Spleen (tissue), 11 donors: ENCODE measurements around the gene NRCAM. TPM values are rescaled to one million over a fixed set of nuclear protein-coding genes. Genes with fewer than 3 reads are reported as not detected.

Source experiments
- DNase-seq: peaks from one replicate; pipeline ENCODE4 v3.0.0-alpha.2; 2020
- H3K27ac ChIP-seq, 8 donors: fragments of 200-600 bp; sonication (generic) in 7 of 8; 1 replicate in 4 of 8; 2 replicates in 4 of 8; pipeline versions ENCODE4 v1.5.0 to v1.8.0; 2016 to 2021; ENCODE audit warnings: inconsistent platforms in 4 of 8, mild to moderate bottlenecking in 4 of 8, moderate library complexity in 1 of 8
- H3K27me3 ChIP-seq, 7 donors: fragments of 200-600 bp; sonication (generic) in 6 of 7; replicated peaks in 1 of 7; 1 replicate in 4 of 7; 2 replicates in 3 of 7; pipeline versions ENCODE4 v1.5.0 to v1.8.0; 2016 to 2021; ENCODE audit warnings: inconsistent platforms in 3 of 7, mild to moderate bottlenecking in 1 of 7
- H3K36me3 ChIP-seq, 6 donors: fragments of 200-600 bp; sonication (generic) in 5 of 6; 1 replicate in 4 of 6; 2 replicates in 2 of 6; pipeline versions ENCODE4 v1.5.0 to v1.8.0; 2016 to 2021; ENCODE audit warnings: inconsistent platforms in 2 of 6
- H3K4me1 ChIP-seq, 6 donors: fragments of 200-600 bp; sonication (generic) in 5 of 6; 1 replicate in 3 of 6; 2 replicates in 3 of 6; pipeline versions ENCODE4 v1.5.0 to v1.8.0; 2016 to 2021; ENCODE audit warnings: inconsistent platforms in 3 of 6
- H3K4me3 ChIP-seq, 8 donors: fragments of 200-600 bp; sonication (generic) in 7 of 8; 1 replicate in 4 of 8; 2 replicates in 4 of 8; pipeline versions ENCODE4 v1.5.0 to v1.8.0; 2016 to 2021; ENCODE audit warnings: inconsistent platforms in 4 of 8, mild to moderate bottlenecking in 4 of 8, moderate library complexity in 2 of 8
- H3K9me3 ChIP-seq, 8 donors: fragments of 200-600 bp; sonication (generic) in 7 of 8; 1 replicate in 4 of 8; 2 replicates in 4 of 8; pipeline versions ENCODE4 v1.5.0 to v1.8.0; 2016 to 2021; ENCODE audit warnings: inconsistent platforms in 4 of 8
- POLR2A ChIP-seq, 3 donors: fragments of 450-650 bp; IDR thresholded peaks; one replicate each; pipeline ENCODE4 v1.5.1; 2017; ENCODE audit warnings: antibody characterized with exemption in 3 of 3, mild to moderate bottlenecking in 1 of 3
- POLR2AphosphoS5 ChIP-seq, 3 donors: sonication (generic); formaldehyde crosslinking; IDR thresholded peaks; one replicate each; pipeline ENCODE4 v1.5.1; 2017; ENCODE audit warnings: antibody characterized with exemption in 3 of 3
- WGBS, 5 donors: extraction: QIAGEN DNeasy Blood & Tissue Kit in 3 of 5; methylation state at CpG; one replicate each; pipeline versions ENCODE4 v1.1.5 to v1.1.7; 2013 to 2018; 5-methylcytosine and 5-hydroxymethylcytosine counted together
- intact Hi-C: fragments of 100-400 bp; cut with DNase I; formaldehyde crosslinking; loops from one replicate; pipeline ENCODE4 v1.15.0; 2023; ENCODE audit warnings: low total_unique reads
- polyA plus RNA-seq, 3 donors: library from polyadenylated mRNA; stranded (reverse); fragments of 200-250 nt; gene quantifications; one replicate each; pipeline ENCODE4 v1.2.1, GENCODE V29; 2013
- total RNA-seq, 7 donors: library from RNA; depleted of rRNA in 3 of 7; stranded (reverse); fragments of >200 nt in 3 of 7; fragmentation: NEBNext Ultra II Directional in 4 of 7; extraction: Animal tissue kit (Norgen Biotek cat#: 25700) in 4 of 7; gene quantifications; one replicate each; pipeline versions ENCODE4 v1.1.0 to v1.2.1, GENCODE V29; 2016 to 2021
- TF ChIP-seq, protein P1 (sequence below), 11 experiments: fragments of 200-600 bp in 7 of 11; fragments of 450-650 bp in 4 of 11; sonication (generic) in 4 of 11; IDR thresholded peaks in 8 of 11; conservative IDR thresholded peaks in 3 of 11; 1 replicate in 7 of 11; 2 replicates in 4 of 11; pipeline versions ENCODE4 v1.4.0 to v1.8.0; 2016 to 2021; ENCODE audit warnings: antibody characterized with exemption in 11 of 11, inconsistent platforms in 4 of 11, mild to moderate bottlenecking in 1 of 11
- donor health status: healthy with polysubstance abuse.
- donor health status: DM: no; HTN: no; CAD: no; lungs with moderate emphysema.
- donor health status: DM: no; HTN: no; CAD: no.
- donor health status: Bipolar disorder and iron deficiency.
- donor health status: healthy.
- donor health status: DM: no; HTN: no; CAD: no.
- donor health status: DM: yes; HTN: yes; CAD: no.

Gene NRCAM
- total and polyA plus RNA-seq, 10 donors: 4.1 to 88.5 (median 15.0) TPM

DNA sequence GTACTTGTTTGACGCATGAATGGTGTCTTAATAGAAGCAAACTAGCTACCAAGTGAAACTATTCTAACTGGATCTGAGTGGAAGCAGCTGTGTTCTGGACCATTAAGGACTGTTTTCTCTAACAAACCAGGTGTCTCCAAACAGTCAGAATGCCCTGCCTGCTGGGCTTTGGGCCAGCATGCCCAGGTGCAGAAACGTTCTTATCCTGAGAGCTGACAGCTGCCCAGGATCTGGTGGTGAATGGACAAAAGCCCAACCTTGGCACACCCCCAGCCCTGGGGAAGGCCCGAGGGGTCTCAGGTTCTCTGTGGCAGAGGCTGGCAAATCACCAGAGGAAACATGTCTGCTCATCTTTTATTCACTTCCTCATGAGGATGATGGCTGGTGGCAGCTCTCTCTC lies 277.8 kb downstream of the NRCAM start:
- Histone ChIP-seq H3K9me3 (no peaks in the 10 kb centered on the region), H3K27me3 (peaks cover 0 to 7% (median 0%) of the 10 kb centered on the region in 7 donors), H3K36me3 (peaks cover 0 to 11% (median 0%) of the 10 kb centered on the region in 6 donors), H3K27ac (no peak overlapping the region), H3K4me1 (peaks cover 0 to 7% (median 0%) of the 10 kb centered on the region in 6 donors), H3K4me3 (no peak overlapping the region)
- no peak for TF ChIP-seq POLR2AphosphoS5 (IDR thresholded peaks at IDR 0.05)
- TF ChIP-seq POLR2A (IDR thresholded peaks at IDR 0.05): no peak
- TF ChIP-seq, protein P1, sequence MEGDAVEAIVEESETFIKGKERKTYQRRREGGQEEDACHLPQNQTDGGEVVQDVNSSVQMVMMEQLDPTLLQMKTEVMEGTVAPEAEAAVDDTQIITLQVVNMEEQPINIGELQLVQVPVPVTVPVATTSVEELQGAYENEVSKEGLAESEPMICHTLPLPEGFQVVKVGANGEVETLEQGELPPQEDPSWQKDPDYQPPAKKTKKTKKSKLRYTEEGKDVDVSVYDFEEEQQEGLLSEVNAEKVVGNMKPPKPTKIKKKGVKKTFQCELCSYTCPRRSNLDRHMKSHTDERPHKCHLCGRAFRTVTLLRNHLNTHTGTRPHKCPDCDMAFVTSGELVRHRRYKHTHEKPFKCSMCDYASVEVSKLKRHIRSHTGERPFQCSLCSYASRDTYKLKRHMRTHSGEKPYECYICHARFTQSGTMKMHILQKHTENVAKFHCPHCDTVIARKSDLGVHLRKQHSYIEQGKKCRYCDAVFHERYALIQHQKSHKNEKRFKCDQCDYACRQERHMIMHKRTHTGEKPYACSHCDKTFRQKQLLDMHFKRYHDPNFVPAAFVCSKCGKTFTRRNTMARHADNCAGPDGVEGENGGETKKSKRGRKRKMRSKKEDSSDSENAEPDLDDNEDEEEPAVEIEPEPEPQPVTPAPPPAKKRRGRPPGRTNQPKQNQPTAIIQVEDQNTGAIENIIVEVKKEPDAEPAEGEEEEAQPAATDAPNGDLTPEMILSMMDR (IDR thresholded peaks at IDR 0.05 in 8 of 11, conservative IDR thresholded peaks at IDR 0.05 in 3 of 11): no peak
- DNase-seq: no peak
- intact Hi-C loops: no loop called here
- 49 to 58% (median 54%) methylated on average over 3 of the region's 3 CpGs for WGBS, 5 donors

DNA sequence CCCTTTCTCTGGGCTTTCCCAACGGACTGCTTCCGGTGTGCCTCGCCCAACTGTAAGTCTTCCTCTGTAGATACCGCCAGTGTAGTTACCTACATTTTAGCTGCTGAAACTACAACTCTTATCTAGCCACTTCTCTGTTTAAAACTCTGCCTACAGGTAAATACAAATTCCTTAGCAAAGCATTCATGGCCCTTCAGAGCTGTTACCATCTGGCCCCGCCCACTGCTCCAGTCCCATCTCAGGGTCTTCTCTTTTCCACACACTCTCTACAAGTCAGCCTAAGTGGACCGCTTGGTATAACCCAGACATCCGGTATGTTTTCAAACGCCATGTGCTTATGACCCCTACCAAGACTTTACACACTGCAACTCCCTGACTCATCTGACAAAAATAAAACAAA lies 285.1 kb downstream of the NRCAM start:
- 92 to 95% (median 94%) methylated on average over 8 of the region's 8 CpGs for WGBS, 5 donors
- DNase-seq: no peak
- TF ChIP-seq POLR2A (IDR thresholded peaks at IDR 0.05): no peak
- no peak for TF ChIP-seq POLR2AphosphoS5 (IDR thresholded peaks at IDR 0.05)
- TF ChIP-seq, protein P1 (IDR thresholded peaks at IDR 0.05 in 8 of 11, conservative IDR thresholded peaks at IDR 0.05 in 3 of 11): no peak
- intact Hi-C loops: no loop called here
- H3K9me3 ChIP-seq: no peaks in the 10 kb centered on the region
- peaks cover 0 to 7% (median 0%) of the 10 kb centered on the region in 7 donors for H3K27me3 ChIP-seq
- no peak overlapping the region for H3K27ac ChIP-seq
- no peaks in the 10 kb centered on the region for H3K36me3 ChIP-seq
- H3K4me3 ChIP-seq: no peak overlapping the region
- H3K4me1 ChIP-seq: no peaks in the 10 kb centered on the region

DNA sequence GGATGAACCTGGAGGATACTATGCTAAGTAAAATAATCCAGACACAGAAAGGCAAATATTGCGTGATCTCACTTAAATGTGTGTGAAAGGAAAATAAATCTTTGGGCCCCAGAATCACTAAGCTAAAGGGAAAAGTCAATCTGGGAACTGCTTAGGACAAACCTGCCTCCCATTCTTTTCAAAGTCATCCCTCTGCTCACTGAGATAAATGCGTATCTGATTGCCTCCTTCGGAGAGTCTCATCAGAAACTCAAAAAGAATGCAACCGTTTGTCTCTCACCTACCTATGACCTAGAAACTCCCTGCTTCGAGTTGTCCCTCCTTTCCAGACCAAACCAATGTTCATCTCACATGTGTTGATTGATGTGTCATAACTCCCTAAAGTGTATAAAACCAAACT lies 286.0 kb downstream of the NRCAM start:
- Histone ChIP-seq H3K4me1 (no peaks in the 10 kb centered on the region), H3K9me3 (no peaks in the 10 kb centered on the region), H3K36me3 (no peaks in the 10 kb centered on the region), H3K4me3 (no peak overlapping the region), H3K27ac (no peak overlapping the region), H3K27me3 (peaks cover 0 to 7% (median 0%) of the 10 kb centered on the region in 7 donors)
- 65 to 82% (median 77%) methylated on average over 5 of the region's 5 CpGs for WGBS, 5 donors
- TF ChIP-seq, protein P1 (IDR thresholded peaks at IDR 0.05 in 8 of 11, conservative IDR thresholded peaks at IDR 0.05 in 3 of 11): no peak
- TF ChIP-seq POLR2AphosphoS5 (IDR thresholded peaks at IDR 0.05): no peak
- TF ChIP-seq POLR2A (IDR thresholded peaks at IDR 0.05): no peak
- intact Hi-C loops: no loop called here
- no peak for DNase-seq

DNA sequence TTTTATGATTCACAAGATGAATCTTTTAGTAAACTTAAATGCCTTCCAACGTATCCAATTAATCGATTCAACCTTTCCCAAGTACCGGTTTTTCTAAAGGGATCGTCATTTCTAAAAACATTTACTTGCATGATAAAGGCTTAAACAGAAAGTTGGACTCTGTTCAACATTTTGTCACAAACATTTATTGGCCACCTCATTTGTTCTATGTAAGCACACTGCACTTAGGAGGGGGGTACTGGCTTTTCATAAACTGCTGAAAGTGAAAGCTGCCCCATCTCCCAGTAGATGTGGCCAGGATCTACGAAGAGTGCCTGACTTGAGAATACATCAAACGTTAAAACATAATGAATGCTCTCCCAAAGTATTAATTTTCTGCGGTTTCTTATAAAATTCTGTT lies 288.8 kb downstream of the NRCAM start:
- Histone ChIP-seq H3K9me3 (no peaks in the 10 kb centered on the region), H3K36me3 (no peaks in the 10 kb centered on the region), H3K4me1 (no peaks in the 10 kb centered on the region), H3K27ac (no peak overlapping the region), H3K4me3 (no peak overlapping the region), H3K27me3 (no peaks in the 10 kb centered on the region)
- no peak for DNase-seq
- intact Hi-C loops: no loop called here
- TF ChIP-seq POLR2A (IDR thresholded peaks at IDR 0.05) (no peak), POLR2AphosphoS5 (IDR thresholded peaks at IDR 0.05) (no peak)
- TF ChIP-seq, protein P1 (IDR thresholded peaks at IDR 0.05 in 8 of 11, conservative IDR thresholded peaks at IDR 0.05 in 3 of 11): no peak
- 75 to 85% (median 81%) methylated on average over 7 of the region's 7 CpGs for WGBS, 5 donors
